CD4-positive, alpha-beta T cell treated with Interleukin-17A for 4 hours (primary cell): ENCODE data around the gene BAD.

Experiments used
- DNase-seq: peaks from one replicate; pipeline ENCODE4 v3.0.0-alpha.2; 2020; ENCODE audit warnings: mixed read lengths

The BAD gene

DNA sequence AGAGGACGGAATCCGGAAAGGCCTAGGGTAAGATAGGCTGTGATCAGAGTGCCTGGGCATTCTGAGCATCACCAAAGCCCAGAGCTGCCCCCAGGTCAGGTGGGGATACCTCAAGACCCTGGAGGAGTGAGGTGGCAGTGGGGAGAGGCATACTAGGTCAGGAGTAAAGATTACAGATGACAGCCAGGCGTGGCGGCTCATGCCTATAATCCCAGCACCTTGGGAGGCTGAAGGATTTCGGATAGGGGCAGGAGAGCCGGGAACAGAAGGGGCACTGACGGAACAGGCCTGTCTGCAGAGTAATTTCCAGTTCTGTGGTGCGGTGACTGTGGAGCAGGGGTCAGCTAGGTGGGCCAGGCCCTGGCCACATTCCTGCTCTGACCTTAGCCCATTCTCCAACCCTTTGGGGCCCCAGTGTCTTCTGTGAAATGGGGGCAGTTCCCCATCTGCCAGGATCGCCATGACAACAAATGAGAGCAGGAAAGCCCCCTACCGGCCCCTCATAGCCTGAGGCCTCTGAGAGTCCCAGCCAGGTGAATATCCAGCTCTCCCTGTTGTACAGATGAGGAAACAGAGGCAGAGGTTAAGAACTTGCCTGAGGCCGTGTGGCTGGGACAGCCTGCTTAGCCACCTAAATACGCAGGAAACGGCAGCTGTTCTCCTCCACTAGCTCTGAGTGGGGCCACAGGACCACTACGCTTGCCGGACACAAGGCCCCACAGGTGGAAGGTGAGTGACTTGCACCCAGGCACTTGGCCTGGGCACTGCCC is 9.2 kb downstream of the BAD start:
- DNase-seq, result no peak

DNA sequence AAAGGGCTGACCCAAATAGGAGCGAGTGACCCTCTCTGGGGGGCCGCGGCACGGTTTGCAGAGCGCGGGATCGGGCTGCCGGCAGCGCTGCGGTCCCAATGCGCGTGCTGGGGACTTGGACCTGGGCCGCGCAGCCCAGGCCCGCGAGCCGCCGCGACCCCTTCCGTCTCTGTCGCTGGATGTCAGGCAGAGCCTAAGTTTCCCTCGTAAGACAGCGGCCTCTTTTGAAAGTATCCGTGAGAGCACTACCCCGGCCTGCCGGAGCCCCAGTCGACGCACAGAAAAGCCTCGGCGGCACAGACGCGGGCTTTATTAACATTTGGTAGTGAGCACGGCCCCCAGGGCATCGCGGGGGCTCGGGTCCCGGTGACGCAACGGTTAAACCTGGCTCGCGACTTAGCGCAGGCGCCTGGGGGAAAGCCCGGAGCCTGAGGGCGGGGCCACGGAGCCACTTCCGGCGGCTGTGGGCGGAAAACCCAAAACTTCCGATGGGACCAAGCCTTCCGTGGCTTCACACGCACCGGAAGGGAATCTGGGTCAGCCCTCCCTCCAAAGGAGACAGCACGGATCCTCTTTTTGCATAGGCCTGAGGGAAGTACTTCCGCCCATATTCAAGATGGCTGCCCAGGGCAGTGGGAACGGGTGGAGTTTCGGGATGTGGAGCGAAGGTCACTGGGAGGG is 14.8 kb downstream of the BAD start:
- DNase-seq, result peak; percentile 98

- DNase-seq, result peak; percentile 55
Measured at GRCh38 chr11:64268893-64269539, 15.4 kb downstream of the BAD start.

- DNase-seq, result no peak
Measured at GRCh38 chr11:64268025-64268892, 16.2 kb downstream of the BAD start.

DNA sequence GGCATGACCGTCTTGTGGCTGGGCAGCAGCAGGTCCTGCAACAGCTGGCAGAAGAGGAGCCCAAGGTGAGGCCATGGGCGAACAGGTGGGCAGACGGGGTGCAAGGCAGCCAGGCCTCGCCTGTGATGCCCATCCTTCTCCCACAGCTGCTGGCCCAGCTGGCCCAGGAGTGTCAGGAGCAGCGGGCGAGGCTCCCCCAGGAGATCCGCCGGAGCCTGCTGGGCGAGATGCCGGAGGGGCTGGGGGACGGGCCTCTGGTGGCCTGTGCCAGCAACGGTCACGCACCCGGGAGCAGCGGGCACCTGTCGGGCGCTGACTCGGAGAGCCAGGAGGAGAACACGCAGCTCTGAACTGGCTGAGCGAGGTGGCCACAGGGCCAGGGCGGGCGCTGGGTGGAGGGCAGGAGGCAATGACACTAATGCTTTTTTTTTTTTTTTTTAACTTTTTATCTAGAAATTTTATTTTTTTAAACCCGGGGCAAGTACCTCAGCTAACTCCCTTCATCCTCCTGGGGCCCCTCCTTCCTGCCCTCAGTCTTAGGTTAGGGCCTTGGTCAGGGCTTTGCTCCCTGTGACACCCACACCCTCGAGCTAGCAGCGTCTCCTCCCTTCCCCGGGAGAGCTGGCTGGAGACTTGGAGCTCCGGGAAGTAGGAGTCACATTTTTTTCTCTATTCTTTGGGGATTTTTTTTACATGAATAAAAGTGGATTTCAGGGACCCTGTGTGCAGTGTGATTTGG is 17.1 kb downstream of the BAD start:
- DNase-seq, result no peak

DNA sequence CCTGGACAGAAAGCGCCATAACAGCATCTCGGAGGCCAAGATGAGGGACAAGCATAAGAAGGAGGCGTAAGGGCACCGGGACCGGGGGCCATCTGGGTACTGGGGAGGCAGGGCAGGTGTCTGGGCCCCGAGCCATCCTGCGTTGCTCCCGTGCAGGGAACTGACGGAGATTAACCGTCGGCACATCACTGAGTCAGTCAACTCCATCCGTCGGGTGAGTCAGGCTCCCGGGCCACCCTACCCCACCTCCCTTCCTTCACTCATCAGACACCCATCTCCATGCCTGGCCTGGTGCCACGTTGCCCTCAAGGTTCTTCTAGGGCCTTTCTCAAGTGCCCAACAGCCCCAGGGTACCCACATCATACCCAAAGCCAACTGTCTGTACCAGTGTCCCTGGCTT is 18.1 kb downstream of the BAD start:
- DNase-seq, result no peak

GRCh38 chr11:64265176-64266160 is 19.0 kb downstream of the BAD start:
- no peak for DNase-seq

GRCh38 chr11:64264371-64264852 is 20.1 kb downstream of the BAD start:
- DNase-seq, result no peak

- DNase-seq, result no peak
Measured at GRCh38 chr11:64263947-64264317, 20.5 kb downstream of the BAD start.

DNA sequence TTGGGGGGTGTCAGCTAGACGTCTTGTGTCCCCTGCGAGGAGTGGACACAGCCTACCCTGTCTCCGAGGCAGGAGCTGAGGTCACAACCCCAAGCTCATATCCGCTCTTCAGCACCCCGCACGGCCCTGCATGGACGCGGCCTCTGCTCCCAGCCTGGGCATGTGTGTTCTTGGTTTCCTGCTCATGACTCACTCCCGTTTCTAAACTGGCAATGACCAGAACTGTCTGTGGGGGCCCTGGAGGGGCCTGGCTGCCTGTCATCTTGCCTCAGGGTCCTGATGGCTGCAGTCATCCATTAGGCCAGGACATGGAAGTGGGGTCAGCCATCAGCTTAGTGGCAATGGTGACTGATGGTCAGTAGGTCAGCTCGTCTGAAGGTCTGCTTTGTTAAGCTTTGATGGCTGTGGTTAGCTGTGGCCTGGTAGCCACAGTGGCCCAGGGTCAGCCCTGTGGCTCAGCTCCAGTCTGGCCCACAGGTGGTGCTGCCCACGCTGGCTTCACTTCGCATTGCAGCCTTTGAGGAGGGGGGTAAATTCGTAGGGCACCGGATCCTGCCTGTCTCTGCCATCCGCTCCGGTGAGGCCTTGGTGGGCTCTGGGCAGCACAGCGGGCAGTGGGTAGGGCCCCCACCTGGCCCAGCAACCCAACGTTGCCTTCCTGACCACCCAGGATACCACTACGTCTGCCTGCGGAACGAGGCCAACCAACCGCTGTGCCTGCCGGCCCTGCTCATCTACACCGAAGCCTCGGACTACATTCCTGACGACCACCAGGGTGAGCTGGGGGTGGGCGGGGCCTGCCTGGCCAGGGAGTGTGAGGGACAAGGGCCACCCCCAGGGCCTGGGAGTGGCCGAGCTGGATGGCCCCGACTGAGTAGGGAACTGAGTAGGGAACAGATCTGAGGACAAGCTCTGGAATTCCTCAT is 21.2 kb downstream of the BAD start:
- no peak for DNase-seq

GRCh38 chr11:64262271-64263002 is 22.0 kb downstream of the BAD start:
- no peak for DNase-seq

GRCh38 chr11:64261556-64262080 is 22.8 kb downstream of the BAD start:
- no peak for DNase-seq

DNA sequence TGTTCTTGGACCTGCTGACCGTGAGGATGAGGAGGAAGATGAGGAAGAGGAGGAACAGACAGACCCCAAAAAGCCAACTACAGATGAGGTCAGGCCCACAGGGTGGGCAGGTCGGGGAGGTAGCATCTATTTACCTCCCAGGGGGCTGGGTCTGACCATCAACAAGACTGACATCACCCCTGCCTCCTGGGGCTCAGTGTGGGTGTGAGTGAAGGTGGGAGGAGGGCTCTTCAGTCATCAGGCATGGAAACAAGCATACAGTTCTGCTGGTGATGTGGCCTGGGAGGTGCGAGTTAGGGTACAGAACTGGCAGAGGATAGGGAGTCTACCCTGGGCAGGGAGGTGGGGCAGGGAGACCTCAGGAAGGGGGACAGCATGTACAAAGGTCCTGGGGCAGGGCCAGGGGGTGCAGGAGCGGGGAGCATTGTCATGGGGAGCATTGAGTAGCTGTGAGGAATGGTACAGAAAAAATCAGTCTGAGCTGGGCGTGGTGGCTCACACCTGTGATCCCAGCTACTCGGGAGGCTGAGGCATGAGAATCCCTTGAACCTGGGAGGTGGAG is 24.2 kb downstream of the BAD start:
- no peak for DNase-seq

GRCh38 chr11:64259533-64260067 is 24.9 kb downstream of the BAD start:
- DNase-seq, result no peak

GRCh38 chr11:64258946-64259532 is 25.4 kb downstream of the BAD start:
- no peak for DNase-seq

DNA sequence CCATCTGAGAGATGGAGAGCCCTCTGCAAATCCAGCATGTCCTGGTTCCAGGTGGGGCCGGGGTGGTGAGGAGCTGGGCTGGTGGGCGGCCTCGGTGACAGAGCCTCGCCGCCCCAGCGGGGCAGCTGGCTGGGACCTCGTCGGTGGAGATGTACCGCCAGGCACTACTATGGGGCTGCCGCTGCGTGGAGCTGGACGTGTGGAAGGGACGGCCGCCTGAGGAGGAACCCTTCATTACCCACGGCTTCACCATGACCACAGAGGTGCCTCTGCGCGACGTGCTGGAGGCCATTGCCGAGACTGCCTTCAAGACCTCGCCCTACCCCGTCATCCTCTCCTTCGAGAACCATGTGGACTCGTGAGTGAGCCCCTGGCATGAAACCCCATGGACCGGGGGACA is 26.1 kb downstream of the BAD start:
- no peak for DNase-seq

- no peak for DNase-seq
Measured at GRCh38 chr11:64256300-64256699, 28.2 kb downstream of the BAD start.
